Vagina (tissue), 2 donors: ENCODE data around the gene SIM1. TPM values are rescaled to one million over a fixed set of nuclear protein-coding genes. Genes with fewer than 3 reads are reported as not detected.
A peak's percentile ranks its signal among the peaks of the same experiment; 100 is the strongest.

Source experiments
- DNase-seq, 2 donors: peaks; one replicate each; pipeline ENCODE4 v3.0.0-alpha.2; 2017; ENCODE audit errors: extremely low spot score in 2 of 2
- H3K27ac ChIP-seq: fragments of 200-600 bp; sonication (generic); one replicate; pipeline ENCODE4 v1.5.1; 2019
- H3K27me3 ChIP-seq: fragments of 200-600 bp; sonication (generic); one replicate; pipeline ENCODE4 v1.5.1; 2019
- H3K36me3 ChIP-seq, 2 donors: fragments of 200-600 bp; sonication (generic); one replicate each; pipeline ENCODE4 v1.5.1; 2017 to 2019
- H3K4me1 ChIP-seq: fragments of 200-600 bp; sonication (generic); one replicate; pipeline ENCODE4 v1.5.1; 2019
- H3K4me3 ChIP-seq, 2 donors: fragments of 200-600 bp; sonication (generic); 1 replicate in 1 of 2; 2 replicates in 1 of 2; pipeline ENCODE4 v1.5.1; 2016 to 2019
- H3K9me3 ChIP-seq: fragments of 200-600 bp; sonication (generic); one replicate; pipeline ENCODE4 v1.5.1; 2019
- CTCF ChIP-seq, 3 experiments: fragments of 450-650 bp in 2 of 3; fragments of 200-600 bp in 1 of 3; sonication (generic) in 1 of 3; IDR thresholded peaks; one replicate each; pipeline ENCODE4 v1.5.1; 2017 to 2019; ENCODE audit warnings: antibody characterized with exemption in 3 of 3, mild to moderate bottlenecking in 2 of 3, moderate library complexity in 2 of 3
- POLR2A ChIP-seq, 2 donors: fragments of 450-650 bp; IDR thresholded peaks; one replicate each; pipeline ENCODE4 v1.6.1; 2017; ENCODE audit warnings: antibody characterized with exemption in 2 of 2, mild to moderate bottlenecking in 2 of 2, moderate library complexity in 2 of 2
- POLR2AphosphoS5 ChIP-seq, 2 donors: sonication (generic); formaldehyde crosslinking; IDR thresholded peaks; one replicate each; pipeline ENCODE4 v1.9.0; 2017; ENCODE audit warnings: antibody characterized with exemption in 2 of 2, mild to moderate bottlenecking in 2 of 2, low read depth in 1 of 2; ENCODE audit not compliant: insufficient read depth in 1 of 2
- intact Hi-C: fragments of 100-400 bp; cut with DNase I; formaldehyde crosslinking; loops from one replicate; pipeline ENCODE4 v1.15.1; 2023
- total RNA-seq: library from RNA; depleted of rRNA; stranded (reverse); fragments of >200 nt; gene quantifications from one replicate; pipeline ENCODE4 v1.2.3, GENCODE V29; 2016

SIM1 gene
- not detected for total RNA-seq

- TF ChIP-seq POLR2A (IDR thresholded peaks at IDR 0.05) (no peak), CTCF (IDR thresholded peaks at IDR 0.05) (no peak), POLR2AphosphoS5 (IDR thresholded peaks at IDR 0.05; ENCODE audit: insufficient read depth in 1 of 2, low read depth in 1 of 2) (no peak)
- no peaks in the 10 kb centered on the region for H3K9me3 ChIP-seq
- no peak within 1 kb of the TSS for H3K27ac ChIP-seq
- no peaks in the 10 kb centered on the region for H3K36me3 ChIP-seq
- peaks cover 37% of the 10 kb centered on the region for H3K27me3 ChIP-seq
- intact Hi-C loops, result no loop called here
- peaks cover 12% of the 10 kb centered on the region for H3K4me1 ChIP-seq
- H3K4me3 ChIP-seq, result peak within 1 kb of the TSS; percentile 13 to 38
- DNase-seq, result peak in 1 of 2 donors; percentile 52
These were observed at the start of gene SIM1 for GRCh38 chr6:100464903-100465700. Gene SIM1 (minus strand): TSS chr6:100464921. CDS start chr6:100463468, 1,453 bp downstream.

- Histone ChIP-seq H3K9me3 (no peaks in the 10 kb centered on the region), H3K4me3 (no peak overlapping the region), H3K36me3 (peaks cover 0 to 39% of the 10 kb centered on the region in 2 donors), H3K27ac (no peak overlapping the region), H3K27me3 (no peaks in the 10 kb centered on the region), H3K4me1 (no peaks in the 10 kb centered on the region)
- intact Hi-C loops, result no loop called here
- DNase-seq, result no peak
- TF ChIP-seq CTCF (IDR thresholded peaks at IDR 0.05) (no peak), POLR2AphosphoS5 (IDR thresholded peaks at IDR 0.05; ENCODE audit: insufficient read depth in 1 of 2, low read depth in 1 of 2) (no peak)
These were observed 47.6 kb upstream of the SIM1 start for GRCh38 chr6:100512203-100512862.

- Histone ChIP-seq H3K9me3 (no peaks in the 10 kb centered on the region), H3K36me3 (peaks cover 0 to 39% of the 10 kb centered on the region in 2 donors)
- DNase-seq, result no peak
These were observed 44.4 kb upstream of the SIM1 start for GRCh38 chr6:100509101-100509500.

GRCh38 chr6:100506651-100507050, 41.9 kb upstream of the SIM1 start:
- Histone ChIP-seq H3K36me3 (peaks cover 0 to 26% of the 10 kb centered on the region in 2 donors), H3K27me3 (no peaks in the 10 kb centered on the region), H3K27ac (no peak overlapping the region), H3K9me3 (no peaks in the 10 kb centered on the region), H3K4me1 (no peaks in the 10 kb centered on the region), H3K4me3 (no peak overlapping the region)
- intact Hi-C loops, result no loop called here
- TF ChIP-seq CTCF (IDR thresholded peaks at IDR 0.05) (no peak), POLR2A (IDR thresholded peaks at IDR 0.05) (no peak), POLR2AphosphoS5 (IDR thresholded peaks at IDR 0.05; ENCODE audit: insufficient read depth in 1 of 2, low read depth in 1 of 2) (no peak)
- no peak for DNase-seq

More at GRCh38 chr6:100509101-100509500, 44.4 kb upstream of the SIM1 start:
- intact Hi-C loops, result no loop called here
- Histone ChIP-seq H3K27ac (no peak overlapping the region), H3K4me3 (no peak overlapping the region), H3K27me3 (no peaks in the 10 kb centered on the region), H3K4me1 (no peaks in the 10 kb centered on the region)
- no peak for TF ChIP-seq POLR2A (IDR thresholded peaks at IDR 0.05)
- TF ChIP-seq POLR2AphosphoS5 (IDR thresholded peaks at IDR 0.05; ENCODE audit: insufficient read depth in 1 of 2, low read depth in 1 of 2), result no peak
- no peak for TF ChIP-seq CTCF (IDR thresholded peaks at IDR 0.05)
